Lower leg skin (tissue), 4 donors: Measurements from ENCODE around the gene MC1R. TPM values are rescaled to one million over a fixed set of nuclear protein-coding genes. Genes with fewer than 3 reads are reported as not detected.

ENCODE experiments used
- DNase-seq, 2 donors: peaks; one replicate each; pipeline ENCODE4 v3.0.0-alpha.2; 2019; ENCODE audit warnings: low spot score in 2 of 2
- H3K4me3 ChIP-seq: fragments of 200-600 bp; sonication (generic); 2 replicates; pipeline ENCODE4 v1.5.1; 2017; ENCODE audit warnings: mild to moderate bottlenecking, low read depth; ENCODE audit not compliant: poor library complexity, severe bottlenecking
- POLR2A ChIP-seq, 2 donors: fragments of 450-650 bp; IDR thresholded peaks; one replicate each; pipeline ENCODE4 v1.6.1; 2016 to 2017; ENCODE audit warnings: antibody characterized with exemption in 2 of 2, mild to moderate bottlenecking in 1 of 2, moderate library complexity in 1 of 2
- WGBS, 2 donors: methylation state at CpG; one replicate each; pipeline ENCODE4 v1.1.5; 2018; 5-methylcytosine and 5-hydroxymethylcytosine counted together
- intact Hi-C: fragments of 100-400 bp; cut with DNase I; formaldehyde crosslinking; loops from one replicate; pipeline ENCODE4 v1.15.0; 2023; ENCODE audit warnings: low total_unique reads
- total RNA-seq, 4 donors: library from RNA; depleted of rRNA; stranded (reverse); fragments of >200 nt; gene quantifications; one replicate each; pipeline ENCODE4 v1.1.0, GENCODE V29; 2016
- TF ChIP-seq, protein P1 (sequence below), 3 donors: fragments of 450-650 bp; IDR thresholded peaks; one replicate each; pipeline ENCODE4 v1.5.1; 2016; ENCODE audit warnings: antibody characterized with exemption in 3 of 3, mild to moderate bottlenecking in 3 of 3, moderate library complexity in 2 of 3

MC1R gene
- total RNA-seq = 1 to 10 TPM; 3.4 to 6.5 (median 4.5) TPM

DNA sequence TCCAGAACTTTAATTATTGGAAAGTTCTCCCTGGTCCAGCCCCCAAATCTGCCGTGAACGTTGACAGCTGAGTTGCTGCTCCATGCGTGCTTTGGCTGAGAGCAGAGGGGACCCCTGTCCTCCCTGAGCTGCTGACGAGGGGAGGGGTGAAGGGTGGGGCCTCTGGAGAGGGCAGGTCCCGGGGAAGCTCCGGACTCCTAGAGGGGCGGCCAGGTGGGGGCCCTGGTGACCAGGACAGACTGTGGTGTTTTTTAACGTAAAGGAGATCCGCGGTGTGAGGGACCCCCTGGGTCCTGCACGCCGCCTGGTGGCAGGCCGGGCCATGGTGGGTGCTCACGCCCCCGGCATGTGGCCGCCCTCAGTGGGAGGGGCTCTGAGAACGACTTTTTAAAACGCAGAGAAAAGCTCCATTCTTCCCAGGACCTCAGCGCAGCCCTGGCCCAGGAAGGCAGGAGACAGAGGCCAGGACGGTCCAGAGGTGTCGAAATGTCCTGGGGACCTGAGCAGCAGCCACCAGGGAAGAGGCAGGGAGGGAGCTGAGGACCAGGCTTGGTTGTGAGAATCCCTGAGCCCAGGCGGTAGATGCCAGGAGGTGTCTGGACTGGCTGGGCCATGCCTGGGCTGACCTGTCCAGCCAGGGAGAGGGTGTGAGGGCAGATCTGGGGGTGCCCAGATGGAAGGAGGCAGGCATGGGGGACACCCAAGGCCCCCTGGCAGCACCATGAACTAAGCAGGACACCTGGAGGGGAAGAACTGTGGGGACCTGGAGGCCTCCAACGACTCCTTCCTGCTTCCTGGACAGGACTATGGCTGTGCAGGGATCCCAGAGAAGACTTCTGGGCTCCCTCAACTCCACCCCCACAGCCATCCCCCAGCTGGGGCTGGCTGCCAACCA, at the start of gene MC1R:
Gene MC1R, plus strand, starts transcription at position 410 of the 895 bp plus-strand sequence. Its CDS starts 397 bp downstream, at position 807.
- TF ChIP-seq POLR2A (IDR thresholded peaks at IDR 0.05) = no peak
- TF ChIP-seq, protein P1, sequence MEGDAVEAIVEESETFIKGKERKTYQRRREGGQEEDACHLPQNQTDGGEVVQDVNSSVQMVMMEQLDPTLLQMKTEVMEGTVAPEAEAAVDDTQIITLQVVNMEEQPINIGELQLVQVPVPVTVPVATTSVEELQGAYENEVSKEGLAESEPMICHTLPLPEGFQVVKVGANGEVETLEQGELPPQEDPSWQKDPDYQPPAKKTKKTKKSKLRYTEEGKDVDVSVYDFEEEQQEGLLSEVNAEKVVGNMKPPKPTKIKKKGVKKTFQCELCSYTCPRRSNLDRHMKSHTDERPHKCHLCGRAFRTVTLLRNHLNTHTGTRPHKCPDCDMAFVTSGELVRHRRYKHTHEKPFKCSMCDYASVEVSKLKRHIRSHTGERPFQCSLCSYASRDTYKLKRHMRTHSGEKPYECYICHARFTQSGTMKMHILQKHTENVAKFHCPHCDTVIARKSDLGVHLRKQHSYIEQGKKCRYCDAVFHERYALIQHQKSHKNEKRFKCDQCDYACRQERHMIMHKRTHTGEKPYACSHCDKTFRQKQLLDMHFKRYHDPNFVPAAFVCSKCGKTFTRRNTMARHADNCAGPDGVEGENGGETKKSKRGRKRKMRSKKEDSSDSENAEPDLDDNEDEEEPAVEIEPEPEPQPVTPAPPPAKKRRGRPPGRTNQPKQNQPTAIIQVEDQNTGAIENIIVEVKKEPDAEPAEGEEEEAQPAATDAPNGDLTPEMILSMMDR (IDR thresholded peaks at IDR 0.05) = no peak
- intact Hi-C loops = no loop called here
- 6 to 15% methylated on average over 14 of the region's 23 CpGs for WGBS, 2 donors
- H3K4me3 ChIP-seq = no peak within 1 kb of the TSS
- no peak for DNase-seq

DNA sequence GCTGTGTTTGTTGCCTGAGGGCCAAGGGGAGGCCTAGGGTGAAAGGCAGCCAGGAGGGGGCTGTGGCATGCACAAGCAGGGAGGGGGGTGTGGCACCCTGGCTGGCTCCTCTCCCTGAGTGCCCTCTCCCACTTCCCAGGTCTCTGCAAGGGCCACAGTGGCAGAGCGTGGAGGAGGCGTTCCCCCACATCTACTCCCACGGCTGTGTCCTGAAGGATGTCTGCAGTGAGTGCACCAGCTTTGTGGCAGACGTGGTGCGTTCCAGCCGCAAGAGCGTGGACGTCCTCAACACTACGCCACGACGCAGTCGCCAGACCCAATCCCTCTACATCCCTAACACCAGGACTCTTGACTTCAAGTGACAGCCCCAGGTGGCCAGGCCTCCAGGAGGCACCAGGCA, 48.8 kb upstream of the MC1R start:
- no peak for DNase-seq
- 95 to 97% methylated on average over 12 of the region's 12 CpGs for WGBS, 2 donors
- no peak overlapping the region for H3K4me3 ChIP-seq
- intact Hi-C loops = loop anchor here (10.0 kb wide), 1 partner anchor 165 kb away; the partner anchor contains the start of gene SPATA2L
- TF ChIP-seq, protein P1 (IDR thresholded peaks at IDR 0.05) = no peak
- no peak for TF ChIP-seq POLR2A (IDR thresholded peaks at IDR 0.05)

DNA sequence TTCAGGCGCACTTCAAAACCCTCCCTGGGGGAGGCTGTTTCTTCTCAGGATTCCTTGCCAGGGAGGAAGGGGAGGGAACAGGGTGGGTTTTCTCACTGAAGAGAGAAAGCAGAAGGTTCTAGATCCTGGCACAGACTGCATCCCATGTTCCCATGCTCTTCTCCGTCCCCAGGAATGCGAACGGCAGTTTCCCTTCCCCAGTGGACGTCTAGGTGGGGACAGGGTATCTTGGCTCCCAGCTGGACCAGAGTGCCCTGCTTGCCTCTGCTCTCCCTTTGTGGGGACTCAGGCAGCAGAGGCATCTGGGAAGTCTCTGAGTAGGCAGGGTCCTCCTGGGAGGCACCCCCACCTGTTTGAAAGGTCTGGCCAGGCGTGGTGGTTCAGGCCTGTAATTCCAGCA, 48.2 kb upstream of the MC1R start:
- no peak for TF ChIP-seq POLR2A (IDR thresholded peaks at IDR 0.05)
- TF ChIP-seq, protein P1 (IDR thresholded peaks at IDR 0.05) = no peak
- intact Hi-C loops = no loop called here
- no peak for DNase-seq
- WGBS, 2 donors = 88 to 100% methylated on average over 3 to 6 of the region's 6 CpGs
- H3K4me3 ChIP-seq = no peak overlapping the region

DNA sequence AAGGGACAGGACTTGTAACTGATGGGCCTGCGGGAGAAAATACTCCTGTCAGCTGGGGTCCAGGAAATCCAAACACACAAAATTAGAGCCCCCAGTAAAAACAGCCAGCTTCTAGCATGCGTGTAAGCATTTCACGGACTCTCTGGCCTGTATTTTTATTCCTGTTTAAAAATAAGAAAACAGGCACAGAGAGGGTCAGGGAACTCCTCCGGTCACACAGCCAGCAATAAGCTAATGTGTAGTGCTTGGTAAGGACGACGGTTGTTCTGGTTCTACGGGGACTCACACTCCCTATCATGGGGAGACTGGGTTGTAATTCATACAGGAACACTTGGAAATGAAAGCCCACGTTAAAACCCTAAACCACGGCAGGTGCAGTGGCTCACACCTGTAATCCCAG, 46.8 kb upstream of the MC1R start:
- DNase-seq = no peak
- intact Hi-C loops = no loop called here
- no peak overlapping the region for H3K4me3 ChIP-seq
- WGBS, 2 donors = 91 to 92% methylated on average over 9 of the region's 9 CpGs
- TF ChIP-seq POLR2A (IDR thresholded peaks at IDR 0.05) = no peak
- TF ChIP-seq, protein P1 (IDR thresholded peaks at IDR 0.05) = no peak

DNA sequence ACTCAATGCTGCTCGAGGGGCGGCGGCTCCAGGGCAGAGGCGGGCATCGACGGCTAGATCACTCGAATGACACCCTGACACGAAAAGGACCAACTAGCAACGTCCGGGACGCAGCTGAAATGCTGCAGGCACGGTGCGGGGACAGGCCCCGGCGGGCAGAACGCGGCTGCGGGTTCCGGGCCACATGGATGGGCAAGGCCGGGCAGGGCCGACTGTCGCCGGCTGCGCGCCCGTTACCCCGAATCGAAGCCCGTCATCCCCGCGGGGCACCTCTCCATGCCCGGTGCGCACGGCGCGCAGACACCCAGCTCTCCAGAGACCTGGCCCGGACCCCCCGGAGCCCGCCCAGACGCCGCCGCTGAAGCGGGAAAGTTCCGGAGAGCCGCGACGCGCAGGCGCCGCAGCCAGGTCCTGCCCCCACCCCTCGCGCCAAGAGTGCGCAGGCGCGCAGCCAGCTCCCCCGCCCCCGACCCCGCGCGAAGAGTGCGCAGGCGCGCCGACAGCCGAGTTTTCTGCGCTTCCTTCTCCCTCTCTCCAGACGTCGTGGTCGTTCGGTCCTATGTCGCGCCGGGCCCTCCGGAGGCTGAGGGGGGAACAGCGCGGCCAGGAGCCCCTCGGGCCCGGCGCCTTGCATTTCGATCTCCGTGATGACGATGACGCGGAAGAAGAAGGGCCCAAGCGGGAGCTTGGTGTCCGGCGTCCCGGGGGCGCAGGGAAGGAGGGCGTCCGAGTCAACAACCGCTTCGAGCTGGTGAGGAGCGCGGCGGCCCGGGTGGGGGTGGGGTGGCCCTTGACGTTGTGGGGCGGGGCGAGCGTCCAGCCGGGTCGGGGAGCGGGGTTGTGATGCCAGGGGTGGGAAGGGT, 45.3 kb upstream of the MC1R start, which contains the start of gene TCF25:
Gene TCF25, plus strand, starts transcription at position 484 of the 863 bp plus-strand sequence. Its CDS starts 76 bp downstream, at position 560.
- 1% methylated on average over 28 to 54 of the region's 104 CpGs for WGBS, 2 donors
- DNase-seq = peak; percentile 73 to 95
- peak in 1 of 2 donors; percentile 40 for TF ChIP-seq POLR2A (IDR thresholded peaks at IDR 0.05)
- TF ChIP-seq, protein P1 (IDR thresholded peaks at IDR 0.05) = no peak
- intact Hi-C loops = no loop called here
- H3K4me3 ChIP-seq = peak within 1 kb of the TSS; percentile 88
